22Rv1 (cell line): Measurements from ENCODE around the gene COMMD6.

Experiments
- H3K27ac ChIP-seq: fragments of 450-650 bp; 2 replicates; pipeline ENCODE4 v1.5.1; 2017
- CTCF ChIP-seq: fragments of 450-650 bp; IDR thresholded peaks from 2 replicates; pipeline ENCODE4 v1.5.1; 2017; ENCODE audit warnings: mild to moderate bottlenecking
- ZFX ChIP-seq: fragments of 450-650 bp; IDR thresholded peaks from 2 replicates; pipeline ENCODE4 v1.6.1; 2017; ENCODE audit warnings: antibody characterized with exemption, borderline replicate concordance

Gene COMMD6

DNA sequence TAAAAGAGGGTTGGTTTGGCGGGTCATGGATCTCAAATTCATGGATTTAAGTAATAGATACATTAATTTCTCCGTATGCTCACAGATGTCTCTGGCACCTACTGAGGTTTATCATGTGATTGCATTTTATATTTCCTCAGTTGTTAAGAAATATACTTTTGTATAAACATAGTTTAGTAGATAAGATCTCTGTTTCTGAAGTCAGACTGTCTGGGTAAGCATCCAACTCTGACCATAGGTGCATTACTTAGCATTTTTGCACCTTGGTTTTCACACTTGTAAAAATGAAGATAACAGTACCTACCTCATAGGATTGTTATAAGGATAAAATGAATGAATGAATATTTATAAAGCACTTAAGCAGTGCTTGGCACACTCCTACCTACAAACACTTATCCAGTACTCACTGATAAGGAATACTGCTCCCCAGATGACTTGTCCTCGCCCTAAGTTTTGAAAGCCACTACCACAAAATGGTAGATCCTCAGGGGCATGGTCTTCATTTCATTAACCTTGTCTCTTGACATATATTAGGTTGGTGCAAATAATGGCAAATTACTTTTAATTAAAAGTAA lies 26.5 kb downstream of the COMMD6 start:
- TF ChIP-seq ZFX (no peak), CTCF (no peak)

GRCh38 chr13:75508002-75508548 lies 29.6 kb downstream of the COMMD6 start:
- TF ChIP-seq CTCF (no peak), ZFX (no peak)
- H3K27ac ChIP-seq, result no peak overlapping the region

More for the DNA sequence above, 26.5 kb downstream of the COMMD6 start:
- no peak overlapping the region for H3K27ac ChIP-seq

DNA sequence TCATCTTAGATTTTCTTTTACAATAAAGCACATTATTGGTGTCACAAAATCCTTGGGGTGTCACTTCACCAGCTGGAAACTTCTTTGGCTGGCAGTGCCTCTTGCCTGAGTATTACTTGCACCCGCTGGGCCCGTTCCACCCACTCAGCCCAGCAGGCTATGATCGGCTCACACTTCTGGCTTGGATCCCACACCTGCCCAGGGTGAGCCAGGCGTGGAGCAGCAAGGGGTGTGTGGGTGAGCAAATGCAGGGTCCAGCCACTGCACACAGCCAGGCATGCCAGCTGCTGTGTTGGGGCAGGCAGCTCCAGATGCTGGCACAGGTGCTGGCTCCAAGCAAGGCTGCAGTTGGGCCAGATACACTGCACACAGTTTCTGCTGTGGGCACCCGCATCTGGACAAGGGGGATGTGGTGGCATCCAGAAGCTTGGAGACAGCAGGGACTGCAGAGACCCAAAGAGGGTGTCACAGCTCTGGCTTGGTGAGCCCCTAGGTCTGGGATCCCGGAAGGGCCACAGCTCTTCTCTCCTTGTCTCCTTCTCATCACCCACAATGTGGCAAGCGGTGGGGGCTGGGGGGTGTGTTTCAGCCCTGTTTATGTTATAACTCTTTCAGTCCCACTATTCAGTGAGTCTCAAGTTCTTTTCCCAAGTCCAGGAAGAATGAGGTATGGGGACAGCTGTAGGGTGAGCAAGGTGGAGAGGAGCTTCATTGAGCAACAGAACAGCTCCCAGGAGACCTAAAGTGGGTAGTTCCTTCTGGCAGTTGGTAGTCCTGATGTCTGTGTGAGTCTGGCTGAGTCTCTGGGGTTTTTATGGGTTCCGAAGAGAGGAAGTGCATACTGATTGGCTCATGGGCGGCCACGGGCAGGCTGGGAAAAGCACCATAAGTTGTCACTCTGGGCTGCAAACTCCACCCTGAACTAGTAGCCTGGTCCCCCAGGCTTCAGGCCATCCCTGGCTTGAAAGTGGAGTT lies 30.3 kb downstream of the COMMD6 start:
- no peak overlapping the region for H3K27ac ChIP-seq
- no peak for TF ChIP-seq ZFX

GRCh38 chr13:75506018-75506417 lies 31.6 kb downstream of the COMMD6 start:
- H3K27ac ChIP-seq, result no peak overlapping the region
- TF ChIP-seq ZFX (no peak), CTCF (no peak)

DNA sequence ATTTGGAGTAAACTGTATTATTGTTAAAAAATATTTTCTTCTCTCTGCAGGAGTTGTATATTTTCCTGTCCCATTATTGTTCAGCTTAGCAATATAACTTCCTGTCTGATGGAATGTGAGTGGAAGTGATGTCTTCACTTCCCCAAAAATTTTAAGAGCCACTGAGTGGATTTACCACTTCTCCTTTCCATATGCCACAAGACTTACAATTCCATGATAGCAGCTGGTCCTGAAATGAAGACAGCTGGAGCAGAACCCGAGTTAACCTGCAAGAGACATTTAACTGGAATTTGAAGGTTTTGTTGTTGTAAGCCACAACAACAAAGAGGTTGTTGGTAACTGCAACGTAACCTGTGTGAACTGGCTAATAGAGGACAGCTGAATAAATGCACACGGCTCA lies 32.3 kb downstream of the COMMD6 start:
- TF ChIP-seq ZFX, result no peak
- TF ChIP-seq CTCF, result no peak
- no peak overlapping the region for H3K27ac ChIP-seq

DNA sequence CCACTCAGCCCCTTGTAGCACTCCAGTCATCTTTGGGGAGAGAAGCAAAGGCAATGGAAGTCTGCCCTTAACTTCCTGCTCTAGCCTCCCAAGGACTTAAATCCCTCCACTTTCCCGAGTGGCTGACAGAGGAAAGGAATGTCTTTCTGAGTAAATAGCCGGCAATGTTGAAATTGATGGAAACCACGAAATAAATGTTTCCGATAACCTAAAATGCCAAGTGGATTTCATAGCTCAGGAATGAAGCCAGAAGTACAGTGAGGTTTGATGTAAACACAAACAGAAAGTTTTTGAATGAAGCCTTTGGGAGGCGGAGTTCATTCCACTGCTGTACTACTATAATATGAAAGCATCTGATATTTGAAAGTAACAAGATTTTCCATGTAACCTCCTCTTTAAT lies 41.7 kb downstream of the COMMD6 start:
- no peak overlapping the region for H3K27ac ChIP-seq
- TF ChIP-seq CTCF (no peak), ZFX (no peak)

- no peak overlapping the region for H3K27ac ChIP-seq
- no peak for TF ChIP-seq CTCF
- no peak for TF ChIP-seq ZFX
Measured at GRCh38 chr13:75494491-75494890, 43.1 kb downstream of the COMMD6 start.
